B cell (primary cell): Measurements from ENCODE around the gene ENTPD1.
"Not testable (repeated sequence)": the region's sequence is repeated elsewhere in the genome, so short reads cannot be mapped to it uniquely, and the experiment has no call there.

ENCODE experiments used
- EZH2 ChIP-seq: IDR thresholded peaks from 2 replicates; pipeline ENCODE4 v1.6.1; 2012; ENCODE audit warnings: borderline replicate concordance, low read depth, mild to moderate bottlenecking, moderate library complexity, low read length; ENCODE audit not compliant: insufficient read depth, poor library complexity, severe bottlenecking
- TF ChIP-seq, protein P1 (sequence below): fragments of 200-600 bp; IDR thresholded peaks from one replicate; pipeline ENCODE4 v1.8.0; 2022; ENCODE audit warnings: antibody characterized with exemption, mild to moderate bottlenecking

DNA sequence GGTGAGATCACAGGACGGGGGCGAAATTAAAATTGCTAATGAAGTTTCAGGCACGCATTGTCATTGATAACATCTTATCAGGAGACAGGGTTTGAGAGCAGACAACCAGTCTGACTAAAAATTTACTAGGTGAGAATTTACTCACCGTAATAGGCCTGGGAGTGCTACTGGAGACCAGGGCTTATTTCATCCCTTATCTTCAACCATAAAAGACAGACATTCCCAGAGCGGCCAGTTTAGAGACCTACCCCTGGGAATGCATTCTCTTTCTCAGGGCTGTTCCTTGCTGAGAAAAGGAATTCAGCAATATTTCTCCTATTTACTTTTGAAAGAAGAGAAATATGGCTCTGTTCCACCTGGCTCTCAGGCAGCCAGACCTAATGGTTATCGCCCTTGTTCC is 23.1 kb upstream of the ENTPD1 start:
- TF ChIP-seq, protein P1, sequence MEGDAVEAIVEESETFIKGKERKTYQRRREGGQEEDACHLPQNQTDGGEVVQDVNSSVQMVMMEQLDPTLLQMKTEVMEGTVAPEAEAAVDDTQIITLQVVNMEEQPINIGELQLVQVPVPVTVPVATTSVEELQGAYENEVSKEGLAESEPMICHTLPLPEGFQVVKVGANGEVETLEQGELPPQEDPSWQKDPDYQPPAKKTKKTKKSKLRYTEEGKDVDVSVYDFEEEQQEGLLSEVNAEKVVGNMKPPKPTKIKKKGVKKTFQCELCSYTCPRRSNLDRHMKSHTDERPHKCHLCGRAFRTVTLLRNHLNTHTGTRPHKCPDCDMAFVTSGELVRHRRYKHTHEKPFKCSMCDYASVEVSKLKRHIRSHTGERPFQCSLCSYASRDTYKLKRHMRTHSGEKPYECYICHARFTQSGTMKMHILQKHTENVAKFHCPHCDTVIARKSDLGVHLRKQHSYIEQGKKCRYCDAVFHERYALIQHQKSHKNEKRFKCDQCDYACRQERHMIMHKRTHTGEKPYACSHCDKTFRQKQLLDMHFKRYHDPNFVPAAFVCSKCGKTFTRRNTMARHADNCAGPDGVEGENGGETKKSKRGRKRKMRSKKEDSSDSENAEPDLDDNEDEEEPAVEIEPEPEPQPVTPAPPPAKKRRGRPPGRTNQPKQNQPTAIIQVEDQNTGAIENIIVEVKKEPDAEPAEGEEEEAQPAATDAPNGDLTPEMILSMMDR = not testable (repeated sequence)
- TF ChIP-seq EZH2 = not testable (repeated sequence)
